Mesothelial cell of epicardium (in vitro differentiated cells): ENCODE results near the gene JUN. TPM values are rescaled to one million over a fixed set of nuclear protein-coding genes. Genes with fewer than 3 reads are reported as not detected.

Source experiments
- DNase-seq, 2 experiments: peaks; one replicate each; pipeline ENCODE4 v3.0.0; 2021; ENCODE audit warnings: low spot score in 2 of 2; ENCODE audit not compliant: unreplicated experiment in 2 of 2
- H3K27ac Mint-ChIP-seq: 2 replicates; pipeline ENCODE4 v1.8.0; 2021; ENCODE audit warnings: mixed read lengths
- H3K27me3 Mint-ChIP-seq: 2 replicates; pipeline ENCODE4 v1.8.0; 2021; ENCODE audit warnings: low read depth, mixed read lengths
- H3K36me3 Mint-ChIP-seq: 2 replicates; pipeline ENCODE4 v1.8.0; 2021; ENCODE audit warnings: mixed read lengths
- H3K4me1 Mint-ChIP-seq: 2 replicates; pipeline ENCODE4 v1.8.0; 2021; ENCODE audit warnings: mixed read lengths
- H3K4me3 Mint-ChIP-seq: 2 replicates; pipeline ENCODE4 v1.8.0; 2021; ENCODE audit warnings: mild to moderate bottlenecking, moderate library complexity, mixed read lengths
- H3K9me3 Mint-ChIP-seq: 2 replicates; pipeline ENCODE4 v1.8.0; 2021; ENCODE audit warnings: mixed read lengths
- CTCF ChIP-seq: fragments of 200-600 bp; sonication (generic); IDR thresholded peaks from one replicate; pipeline ENCODE4 v1.5.0; 2021; ENCODE audit warnings: antibody characterized with exemption; ENCODE audit not compliant: unreplicated experiment
- total RNA-seq: library from RNA; stranded (reverse); gene quantifications from 3 replicates; pipeline ENCODE4 v1.2.1, GENCODE V29; 2021

Gene JUN
- total RNA-seq, 1 donor from 2014 or later, result 242 TPM

- no peaks in the 10 kb centered on the region for H3K9me3 Mint-ChIP-seq
- DNase-seq, result no peak
- H3K27ac Mint-ChIP-seq, result no peak overlapping the region
- no peak for TF ChIP-seq CTCF
- no peaks in the 10 kb centered on the region for H3K27me3 Mint-ChIP-seq
- H3K4me3 Mint-ChIP-seq, result no peak overlapping the region
- H3K4me1 Mint-ChIP-seq, result peaks cover 30% of the 10 kb centered on the region
- H3K36me3 Mint-ChIP-seq, result no peaks in the 10 kb centered on the region
Measured at GRCh38 chr1:58754073-58754613, 29.7 kb downstream of the JUN start.

GRCh38 chr1:58753431-58753866 lies 30.4 kb downstream of the JUN start:
- no peak for TF ChIP-seq CTCF
- H3K4me1 Mint-ChIP-seq, result peaks cover 37% of the 10 kb centered on the region
- no peaks in the 10 kb centered on the region for H3K9me3 Mint-ChIP-seq
- no peaks in the 10 kb centered on the region for H3K27me3 Mint-ChIP-seq
- H3K4me3 Mint-ChIP-seq, result no peak overlapping the region
- no peak overlapping the region for H3K27ac Mint-ChIP-seq
- no peak for DNase-seq
- H3K36me3 Mint-ChIP-seq, result no peaks in the 10 kb centered on the region

GRCh38 chr1:58749646-58750045 lies 34.2 kb downstream of the JUN start:
- peaks cover 35% of the 10 kb centered on the region for H3K4me1 Mint-ChIP-seq
- no peak for DNase-seq
- no peak overlapping the region for H3K27ac Mint-ChIP-seq
- H3K36me3 Mint-ChIP-seq, result no peaks in the 10 kb centered on the region
- no peaks in the 10 kb centered on the region for H3K27me3 Mint-ChIP-seq
- no peak overlapping the region for H3K4me3 Mint-ChIP-seq
- TF ChIP-seq CTCF, result no peak
- H3K9me3 Mint-ChIP-seq, result no peaks in the 10 kb centered on the region

GRCh38 chr1:58748666-58749065 lies 35.2 kb downstream of the JUN start:
- Mint-ChIP-seq H3K4me3 (no peak overlapping the region), H3K27ac (no peak overlapping the region), H3K4me1 (peaks cover 25% of the 10 kb centered on the region), H3K36me3 (no peaks in the 10 kb centered on the region), H3K27me3 (no peaks in the 10 kb centered on the region), H3K9me3 (peaks cover 3% of the 10 kb centered on the region)
- no peak for TF ChIP-seq CTCF
- DNase-seq, result no peak

- Mint-ChIP-seq H3K4me1 (peaks cover 20% of the 10 kb centered on the region), H3K9me3 (peaks cover 3% of the 10 kb centered on the region), H3K27me3 (no peaks in the 10 kb centered on the region), H3K27ac (no peak overlapping the region), H3K4me3 (no peak overlapping the region), H3K36me3 (no peaks in the 10 kb centered on the region)
- DNase-seq, result no peak
- no peak for TF ChIP-seq CTCF
Measured at GRCh38 chr1:58746757-58747156, 37.1 kb downstream of the JUN start.

GRCh38 chr1:58746182-58746581 lies 37.7 kb downstream of the JUN start:
- DNase-seq, result no peak
- H3K9me3 Mint-ChIP-seq, result peaks cover 3% of the 10 kb centered on the region
- no peaks in the 10 kb centered on the region for H3K36me3 Mint-ChIP-seq
- H3K27me3 Mint-ChIP-seq, result no peaks in the 10 kb centered on the region
- no peak for TF ChIP-seq CTCF
- H3K27ac Mint-ChIP-seq, result no peak overlapping the region
- no peak overlapping the region for H3K4me3 Mint-ChIP-seq
- peaks cover 24% of the 10 kb centered on the region for H3K4me1 Mint-ChIP-seq
